NOMO-1 treated with DMSO at 0.1 percent for 48 hours (cell line): Measurements from ENCODE around the gene HSPA9.

ENCODE experiments used
- DNase-seq: peaks from one replicate; lab custom pipeline; 2025; ENCODE audit not compliant: unreplicated experiment; lab: John Stamatoyannopoulos, UW

The HSPA9 gene

GRCh38 chr5:138564242-138564641 is 11.0 kb downstream of the HSPA9 start:
- DNase-seq, result no peak

DNA sequence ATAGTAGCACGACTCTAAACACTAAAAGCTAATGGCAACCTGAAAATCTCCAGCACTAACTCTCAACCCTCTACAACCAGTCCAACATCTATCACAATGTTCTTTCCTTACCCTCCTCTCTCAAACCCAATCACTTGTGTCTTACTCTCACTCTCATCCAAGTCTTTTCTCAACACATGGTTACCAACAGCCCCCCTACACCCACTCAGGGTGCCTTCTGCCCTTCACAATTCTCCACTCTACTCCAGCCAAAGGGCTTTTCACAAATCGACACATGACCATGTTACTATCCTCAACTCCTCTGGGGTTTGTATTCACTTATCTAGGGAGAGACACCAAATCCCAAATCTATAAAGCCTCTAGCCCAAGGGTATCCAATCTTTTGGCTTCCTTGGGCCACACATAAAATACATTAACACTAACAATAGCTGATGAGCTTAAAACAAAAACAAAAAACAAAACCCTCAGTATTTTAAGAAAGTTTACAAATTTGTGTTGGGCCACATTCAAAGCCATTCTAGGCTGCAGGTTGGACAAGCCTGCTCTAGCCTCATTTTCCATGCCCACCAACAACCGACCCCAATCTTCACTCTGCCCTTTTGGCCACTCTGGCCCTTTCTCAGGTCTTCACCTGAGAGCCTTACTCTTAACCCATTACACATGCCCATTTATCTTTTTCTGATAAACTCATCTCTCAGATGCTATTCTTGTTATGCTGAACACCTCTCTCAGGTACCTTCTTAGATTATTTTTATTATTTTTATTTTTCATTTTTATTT is 11.7 kb downstream of the HSPA9 start:
- no peak for DNase-seq

GRCh38 chr5:138560971-138561370 is 14.2 kb downstream of the HSPA9 start:
- DNase-seq, result no peak

- no peak for DNase-seq
Measured at GRCh38 chr5:138559937-138560336, 15.3 kb downstream of the HSPA9 start.

DNA sequence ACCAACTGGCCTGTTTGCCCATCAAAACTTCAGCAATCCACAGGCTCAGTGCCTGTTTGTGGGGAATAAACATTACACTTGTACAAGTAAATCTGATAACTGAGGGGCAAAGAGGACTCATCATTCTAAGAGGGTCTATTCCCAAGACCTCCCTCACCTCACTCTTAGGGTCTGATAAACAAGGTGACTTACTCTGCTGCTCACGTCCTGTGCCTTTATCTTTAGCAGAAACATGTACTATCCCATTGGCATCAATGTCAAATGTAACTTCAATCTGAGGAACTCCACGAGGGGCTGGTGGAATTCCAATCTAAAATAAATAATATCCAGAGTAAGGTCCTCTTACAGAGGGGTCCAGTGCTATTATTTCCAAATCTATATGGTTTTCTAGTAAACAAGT is 17.5 kb downstream of the HSPA9 start:
- no peak for DNase-seq

DNA sequence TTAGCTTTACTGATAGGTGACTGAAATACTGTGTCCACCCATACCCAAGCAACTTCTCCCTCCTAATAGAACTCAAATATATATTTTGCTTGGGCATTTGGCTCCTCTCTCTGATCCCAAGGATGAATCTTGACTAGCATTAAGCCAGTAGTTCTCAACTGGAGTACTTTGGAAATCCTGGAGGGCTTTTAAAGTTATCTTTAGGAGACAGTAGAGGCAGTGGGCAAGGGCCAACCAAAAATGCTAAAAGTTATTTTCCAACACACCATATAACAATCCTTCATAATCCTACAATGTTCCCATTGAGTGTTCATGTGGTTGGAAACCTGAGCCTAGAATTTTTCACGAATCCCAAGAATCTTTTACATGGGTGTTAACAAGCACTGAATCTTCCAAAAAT is 21.1 kb downstream of the HSPA9 start:
- no peak for DNase-seq

GRCh38 chr5:138553437-138554095 is 21.6 kb downstream of the HSPA9 start:
- no peak for DNase-seq

GRCh38 chr5:138552657-138553056 is 22.5 kb downstream of the HSPA9 start:
- DNase-seq, result no peak

DNA sequence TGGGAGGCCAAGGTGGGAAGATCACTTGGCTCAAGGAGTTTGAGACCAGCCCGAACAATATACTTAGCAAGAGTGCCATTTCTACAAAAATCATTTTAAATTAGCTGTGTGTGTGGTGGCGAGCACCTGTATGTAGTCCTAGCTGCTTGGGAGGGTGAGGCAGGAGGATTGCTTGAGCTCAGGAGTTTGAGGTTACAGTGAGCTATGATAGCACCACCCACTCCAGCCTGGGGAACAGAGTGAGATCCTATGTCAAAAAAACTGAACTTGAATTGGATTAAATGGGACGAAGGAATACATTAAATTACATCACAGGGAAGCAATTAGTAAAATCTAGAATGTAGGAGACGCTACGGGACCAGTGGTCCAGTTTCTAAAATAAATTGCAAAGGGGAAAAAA is 25.8 kb downstream of the HSPA9 start:
- no peak for DNase-seq

GRCh38 chr5:138545919-138546562 is 29.2 kb downstream of the HSPA9 start:
- DNase-seq, result no peak

- peak; percentile 4 for DNase-seq
Measured at GRCh38 chr5:138544181-138545134, 30.7 kb downstream of the HSPA9 start.

DNA sequence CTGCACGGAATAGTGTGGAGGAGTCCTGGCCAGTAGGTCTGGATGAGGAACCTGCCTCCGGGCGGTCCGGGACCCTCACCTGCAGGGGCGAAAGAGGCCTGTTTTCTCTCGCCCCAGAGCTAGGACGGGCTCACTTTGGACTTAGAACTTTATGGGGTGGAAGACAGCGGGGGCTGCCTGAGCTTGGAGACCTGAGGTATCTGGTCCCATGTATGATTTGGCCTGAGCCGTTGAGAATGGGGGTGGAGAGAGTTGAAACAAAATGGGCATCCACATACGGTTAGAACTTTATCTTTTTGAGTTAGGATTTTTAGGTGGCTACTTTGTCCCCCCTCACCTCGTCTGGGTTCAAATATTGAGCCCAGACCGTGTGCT is 31.5 kb downstream of the HSPA9 start:
- no peak for DNase-seq

GRCh38 chr5:138542956-138543729 is 32.1 kb downstream of the HSPA9 start, which contains the start of gene ETF1:
Gene ETF1 (minus strand): TSS chr5:138543236. CDS start chr5:138542918, 318 bp downstream.
- peak; percentile 99 for DNase-seq

GRCh38 chr5:138542180-138542955 is 32.8 kb downstream of the HSPA9 start:
- DNase-seq, result no peak

GRCh38 chr5:138541511-138542179 is 33.6 kb downstream of the HSPA9 start:
- no peak for DNase-seq

GRCh38 chr5:138539791-138540190 is 35.4 kb downstream of the HSPA9 start:
- no peak for DNase-seq

GRCh38 chr5:138538943-138539627 is 36.1 kb downstream of the HSPA9 start:
- DNase-seq, result no peak

GRCh38 chr5:138536665-138537315 is 38.4 kb downstream of the HSPA9 start:
- DNase-seq, result no peak
